Effector CD8-positive, alpha-beta T cell (primary cell): ENCODE data around the gene SFI1.
A peak's percentile ranks its signal among the peaks of the same experiment; 100 is the strongest.
"Not testable (repeated sequence)": the region's sequence is repeated elsewhere in the genome, so short reads cannot be mapped to it uniquely, and the experiment has no call there.

Experiments
- DNase-seq: peaks from one replicate; lab custom pipeline; 2025; lab: John Stamatoyannopoulos, UW

Gene SFI1

DNA sequence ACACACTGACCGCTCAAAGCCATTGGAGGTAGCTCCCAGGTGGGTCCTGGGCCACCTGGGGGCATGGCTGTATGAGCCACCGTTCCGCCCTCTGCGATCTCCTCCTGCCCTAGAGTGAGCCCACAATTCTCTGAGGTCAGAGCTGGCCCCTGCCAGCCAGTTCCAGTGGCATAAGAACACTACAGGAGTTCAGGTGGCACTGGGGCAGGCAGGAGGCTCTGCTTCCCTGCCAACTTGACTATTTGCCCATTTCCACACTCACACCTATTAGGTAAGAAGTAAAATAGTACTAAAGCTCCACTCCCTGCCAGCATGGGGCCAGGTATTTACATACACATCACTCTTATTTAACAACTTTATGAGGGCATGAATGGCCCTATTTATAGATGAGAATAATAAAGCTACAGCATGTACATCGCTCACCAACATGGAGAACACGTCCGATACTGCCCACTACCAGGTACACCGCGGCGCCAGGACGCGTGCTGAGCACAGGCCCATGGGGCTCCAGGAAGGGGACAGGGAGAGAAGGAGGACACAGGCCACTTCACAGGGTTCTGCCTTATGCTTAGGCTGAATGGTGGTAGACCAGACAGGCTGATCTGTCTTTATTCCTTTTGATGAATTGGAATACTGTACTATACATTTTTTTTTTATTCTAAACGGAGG lies 139.4 kb downstream of the SFI1 start:
- no peak for DNase-seq

DNA sequence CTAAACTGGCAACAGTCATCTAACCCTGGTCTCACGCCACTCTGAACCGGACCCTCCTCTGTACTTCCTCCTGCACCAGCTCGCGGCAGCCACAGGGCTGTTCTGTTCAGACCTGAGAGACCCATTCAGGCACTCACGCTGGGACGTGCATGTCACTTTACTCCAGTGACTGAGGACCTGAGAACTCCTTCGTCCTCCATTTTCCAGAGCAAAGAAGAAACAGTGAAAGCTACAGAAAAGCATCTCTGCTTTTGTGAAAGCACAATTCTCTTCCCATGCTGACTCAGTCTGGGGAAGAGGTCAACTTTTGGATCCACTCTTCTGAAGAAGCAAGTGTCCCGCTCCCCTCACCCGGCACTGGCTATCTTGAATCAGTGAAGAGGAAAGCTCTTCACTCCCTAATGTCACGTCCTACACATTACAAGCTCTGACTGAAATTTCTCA lies 141.1 kb downstream of the SFI1 start:
- DNase-seq = no peak

DNA sequence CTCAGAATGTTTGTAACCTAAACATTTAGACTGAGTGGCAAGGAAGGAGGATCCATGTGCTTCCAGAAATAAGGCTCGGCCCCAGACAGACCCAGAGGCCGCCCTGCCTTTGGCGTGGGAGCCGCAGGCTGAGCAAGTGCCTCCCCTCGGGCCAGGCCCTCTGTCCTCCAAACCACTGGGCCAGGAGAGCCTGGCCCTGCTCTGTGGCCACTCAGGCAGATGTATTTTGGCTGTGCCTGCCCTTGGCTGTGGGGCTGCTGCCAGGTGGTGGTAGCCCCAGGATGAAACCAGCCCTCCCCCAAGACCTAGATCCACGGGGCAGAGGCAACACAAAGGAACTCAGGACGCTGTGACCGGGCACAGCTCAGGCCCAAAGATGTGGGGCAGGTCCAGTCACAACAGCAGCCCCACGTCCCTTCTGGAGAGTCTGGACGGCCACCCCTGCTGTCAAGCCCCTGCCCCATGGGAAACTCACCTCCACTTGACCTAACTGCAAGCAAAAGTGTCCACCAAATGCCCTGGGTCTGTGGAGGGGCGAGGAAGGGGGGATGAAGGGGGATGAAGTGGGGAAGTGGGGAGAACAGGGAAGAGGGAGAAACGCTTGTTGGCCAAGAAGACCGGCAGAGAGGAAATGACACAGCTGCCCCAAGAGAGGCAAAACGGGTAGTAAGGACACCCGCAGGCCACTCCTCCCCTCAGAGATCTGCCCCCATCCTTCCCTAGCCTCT lies 141.7 kb downstream of the SFI1 start:
- no peak for DNase-seq

DNA sequence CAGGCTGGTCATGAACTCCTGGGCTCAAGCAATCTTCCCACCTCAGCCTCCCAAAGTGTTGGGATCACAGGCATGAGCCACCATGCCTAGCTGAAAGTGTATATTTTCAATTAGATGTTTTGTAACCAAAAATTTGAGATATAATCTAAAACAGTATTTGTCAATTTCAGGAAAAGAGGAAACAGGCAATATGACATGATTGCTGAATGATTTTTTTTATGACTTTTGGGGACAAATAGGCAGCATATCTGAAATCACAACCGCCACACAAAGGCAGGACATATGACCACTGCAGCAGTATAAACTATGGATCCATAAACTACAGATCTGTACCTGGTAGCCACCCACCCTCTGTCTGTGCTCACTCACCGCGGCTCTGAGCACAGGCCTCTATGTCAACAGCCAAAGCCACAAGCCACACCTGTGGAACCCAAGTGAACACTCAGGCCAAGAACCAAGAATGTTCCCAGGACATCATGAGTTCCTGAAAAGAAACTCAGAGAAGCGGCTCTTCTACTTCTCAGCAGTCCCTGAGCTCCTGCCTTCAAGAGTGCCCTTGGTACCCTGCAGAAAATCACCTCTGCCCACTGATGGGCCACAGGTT lies 143.2 kb downstream of the SFI1 start:
- DNase-seq = no peak

DNA sequence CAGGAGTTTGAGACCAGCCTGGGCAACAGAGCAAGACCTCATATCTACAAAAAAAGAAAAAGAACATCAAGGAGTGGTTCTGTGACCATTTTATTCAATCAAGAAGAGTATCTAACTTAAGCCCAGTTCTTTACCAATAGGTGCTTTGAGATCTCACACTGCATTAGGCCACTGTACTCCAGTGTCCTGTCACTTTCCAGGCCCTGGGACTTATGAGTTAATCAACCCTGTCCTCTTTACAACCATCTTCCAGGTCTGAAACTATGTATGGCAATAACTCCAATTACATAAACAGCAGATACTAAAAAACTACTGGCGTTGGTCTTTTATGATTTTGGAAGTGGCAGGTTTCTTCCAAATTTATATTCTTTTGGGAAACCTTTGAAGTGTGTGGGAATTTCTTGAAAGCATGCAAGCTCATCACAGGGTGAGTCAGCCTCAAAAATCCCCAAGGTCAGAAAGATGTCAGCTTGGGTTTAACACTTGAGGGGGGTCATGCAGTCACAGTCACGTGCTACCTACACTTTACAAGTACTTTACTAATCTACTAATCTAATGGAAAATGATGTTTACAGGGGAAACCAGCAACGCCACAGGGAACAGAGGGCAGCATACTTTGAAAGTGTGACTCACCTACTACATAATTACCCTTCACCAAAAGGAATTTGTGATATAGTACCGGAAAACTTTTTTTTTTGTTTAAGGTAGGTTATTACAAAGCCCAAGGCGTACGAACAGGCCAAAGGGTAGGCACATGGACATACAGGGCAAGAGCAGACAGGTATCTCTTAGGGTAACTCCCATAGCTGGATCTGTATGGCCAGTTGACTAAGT lies 150.1 kb downstream of the SFI1 start:
- no peak for DNase-seq

DNA sequence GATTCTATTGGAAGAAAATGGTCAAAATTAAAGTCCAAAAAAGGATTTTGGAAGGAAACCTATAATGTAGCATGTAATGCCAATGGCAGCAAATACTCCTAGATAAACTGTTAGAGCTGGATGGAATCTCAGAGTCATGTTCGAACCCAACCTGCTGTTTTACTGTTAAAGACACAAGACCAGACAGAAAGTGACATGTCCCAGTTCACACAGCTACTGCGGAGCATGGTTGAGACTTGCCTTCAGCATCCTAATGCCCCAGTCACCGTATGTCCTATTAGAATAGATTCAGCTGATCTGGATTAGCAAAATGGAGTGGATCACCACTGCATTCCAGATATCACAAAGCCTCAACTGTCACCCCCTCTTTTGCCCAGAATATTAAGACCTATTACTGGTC lies 150.7 kb downstream of the SFI1 start:
- no peak for DNase-seq

DNA sequence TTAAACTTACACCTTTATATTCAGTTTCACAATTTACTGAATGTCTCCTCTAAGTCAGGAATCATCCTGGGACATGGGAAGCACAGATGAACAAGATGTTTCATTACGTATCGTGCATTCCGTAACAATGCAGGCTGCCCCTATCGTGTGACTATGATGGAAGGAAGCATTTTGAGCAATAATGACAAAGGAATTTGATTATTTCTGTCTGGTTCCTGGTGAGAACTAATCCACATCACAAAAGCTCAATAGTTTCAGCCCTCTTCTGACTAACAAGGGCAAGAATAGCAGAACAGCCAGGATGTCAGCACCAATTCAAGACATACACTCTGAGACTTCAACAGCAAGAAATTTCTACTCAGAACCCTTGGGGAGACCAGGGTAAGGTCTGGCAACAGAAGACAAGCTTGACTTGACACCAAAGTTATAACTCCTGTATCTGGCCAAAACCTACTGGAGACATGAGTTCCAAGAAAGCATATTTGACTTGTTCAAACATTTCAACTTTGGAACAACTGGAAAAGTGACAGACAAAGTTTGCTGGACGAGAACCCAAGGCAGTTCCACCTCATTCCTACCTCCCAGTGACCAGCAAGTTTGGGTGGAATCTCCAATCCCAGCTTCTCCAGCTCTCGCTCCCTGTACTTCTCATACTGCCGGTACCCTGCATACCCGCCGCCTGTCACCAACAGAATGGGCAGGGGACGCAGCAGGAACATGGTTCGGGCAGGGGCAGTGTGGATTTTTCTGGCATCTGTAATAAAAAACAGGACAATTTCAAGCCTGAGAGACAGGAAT lies 151.4 kb downstream of the SFI1 start:
- DNase-seq = no peak

DNA sequence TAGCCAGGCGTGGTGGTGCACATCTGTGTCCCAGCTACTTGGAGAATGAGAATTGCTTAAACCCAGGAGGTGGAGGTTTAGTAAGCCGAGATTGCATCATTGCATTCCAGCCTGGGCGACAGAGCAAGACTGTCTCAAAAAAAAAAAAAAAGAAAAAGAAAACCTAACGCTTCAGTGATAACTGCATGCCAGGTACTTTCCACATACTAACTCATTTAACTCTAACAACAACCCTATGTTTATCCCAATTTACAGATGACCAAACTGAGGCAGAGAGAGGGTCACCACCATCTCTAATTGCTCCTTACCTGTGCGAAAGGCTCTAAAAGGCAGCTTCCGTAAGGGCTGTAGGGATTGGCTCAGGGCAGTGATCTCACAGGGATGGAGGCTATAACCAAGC lies 154.1 kb downstream of the SFI1 start:
- DNase-seq = no peak

DNA sequence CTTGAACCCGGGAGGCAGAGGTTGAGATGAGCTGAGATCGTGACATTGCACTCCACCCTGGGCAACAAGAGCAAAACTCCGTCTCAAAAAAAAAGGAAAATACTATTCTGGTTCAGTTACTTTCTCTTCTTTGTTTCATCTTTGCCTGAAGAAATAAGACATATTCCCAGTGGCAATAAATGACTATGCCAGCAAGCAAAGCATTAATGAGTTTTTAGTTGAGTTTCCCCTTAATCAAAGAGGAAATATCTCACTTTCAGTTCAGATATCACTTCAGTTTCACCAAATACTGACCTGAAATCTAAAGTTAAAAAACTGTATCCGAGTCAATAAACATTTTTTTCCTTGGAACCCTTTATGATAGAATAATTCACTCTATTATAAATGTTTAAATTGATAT lies 155.3 kb downstream of the SFI1 start:
- no peak for DNase-seq

DNA sequence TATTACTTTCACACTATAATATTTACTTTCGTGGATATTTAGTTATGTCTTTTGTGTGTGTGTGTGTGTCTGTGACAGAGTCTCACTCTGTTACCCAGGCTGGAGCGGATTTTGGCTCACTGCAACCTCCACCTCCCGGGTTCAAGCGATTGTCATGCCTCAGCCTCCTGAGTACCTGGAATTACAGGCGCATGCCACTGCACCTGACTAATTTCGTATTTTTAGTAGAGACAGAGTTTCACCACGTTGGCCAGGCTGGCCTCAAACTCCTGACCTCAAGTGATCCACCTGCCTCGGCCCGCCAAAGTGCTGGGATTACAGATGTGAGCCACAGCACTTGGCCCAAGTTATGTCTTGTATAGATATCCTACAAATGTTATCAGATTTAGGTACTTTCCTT lies 155.8 kb downstream of the SFI1 start:
- DNase-seq = no peak

DNA sequence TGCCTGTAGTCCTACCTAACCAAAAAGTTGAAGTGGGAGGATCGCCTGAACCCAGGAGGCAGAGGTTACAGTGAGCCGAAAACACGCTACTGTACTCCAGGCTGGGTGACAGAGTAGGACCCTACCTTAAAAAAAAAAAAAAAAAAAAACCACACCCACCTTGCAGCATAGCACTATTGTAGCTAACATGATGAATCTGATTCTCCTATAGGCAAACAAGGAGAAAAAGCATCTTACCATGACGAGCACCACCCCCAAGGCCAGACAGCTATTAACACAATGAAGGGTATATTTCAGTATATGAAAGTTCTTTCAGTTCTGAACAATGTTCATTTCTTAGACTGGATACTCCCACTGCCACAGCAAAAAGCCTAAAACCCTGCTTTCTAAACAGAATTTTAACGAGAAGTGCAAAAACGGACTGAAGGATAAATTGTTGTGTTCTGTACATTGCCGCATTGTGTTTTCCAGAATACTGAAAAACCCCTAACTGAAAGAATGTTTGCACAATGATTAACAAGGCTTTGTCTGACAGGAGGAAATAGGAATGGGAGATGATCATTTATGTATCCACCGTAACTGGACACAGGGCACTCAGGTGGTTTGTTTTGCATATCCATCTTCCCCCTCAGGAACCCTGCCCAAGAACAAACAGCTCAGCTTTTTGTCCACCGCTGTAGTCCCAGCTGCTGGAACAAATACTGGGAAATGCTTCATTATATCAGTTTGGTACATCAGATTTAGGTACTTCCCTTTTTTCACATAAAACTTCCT lies 156.8 kb downstream of the SFI1 start:
- no peak for DNase-seq

DNA sequence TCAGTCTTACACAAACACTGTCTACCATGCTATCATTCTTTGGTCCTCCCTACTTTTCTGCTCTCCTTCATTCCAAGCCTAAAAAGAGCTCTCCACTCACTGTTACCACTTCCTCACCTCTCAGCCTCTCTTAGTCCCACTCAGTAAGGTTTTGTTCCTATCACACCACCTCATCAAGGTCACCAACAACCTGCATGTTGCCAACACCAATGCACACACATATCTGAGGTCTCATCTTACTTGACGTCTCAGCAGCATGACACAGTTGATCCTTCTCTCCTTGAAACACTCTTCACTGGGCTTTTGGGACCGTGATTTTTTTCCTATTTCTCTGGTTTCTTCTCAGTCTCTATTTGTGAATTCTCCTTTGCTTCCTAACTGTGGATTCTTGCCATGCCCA lies 157.6 kb downstream of the SFI1 start:
- DNase-seq = no peak

DNA sequence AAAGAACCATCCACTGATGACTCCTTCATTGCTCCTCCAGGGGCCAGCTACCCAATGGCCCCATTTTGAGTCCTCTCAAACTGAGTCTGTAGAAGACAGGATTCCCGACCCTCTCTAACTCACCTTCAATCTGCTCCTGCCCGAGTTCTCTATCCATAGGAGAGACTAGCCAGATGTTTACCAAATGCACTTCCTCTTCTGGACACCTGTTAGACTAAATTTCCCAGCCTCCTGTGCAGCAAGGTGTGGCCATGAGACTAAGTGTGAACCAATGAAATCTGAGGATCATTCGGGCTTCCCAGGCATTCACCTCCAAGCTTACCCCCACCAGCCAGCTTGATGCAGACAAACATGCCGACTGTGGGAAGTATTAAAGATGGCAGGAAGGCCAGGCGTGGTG lies 158.1 kb downstream of the SFI1 start:
- DNase-seq = no peak

DNA sequence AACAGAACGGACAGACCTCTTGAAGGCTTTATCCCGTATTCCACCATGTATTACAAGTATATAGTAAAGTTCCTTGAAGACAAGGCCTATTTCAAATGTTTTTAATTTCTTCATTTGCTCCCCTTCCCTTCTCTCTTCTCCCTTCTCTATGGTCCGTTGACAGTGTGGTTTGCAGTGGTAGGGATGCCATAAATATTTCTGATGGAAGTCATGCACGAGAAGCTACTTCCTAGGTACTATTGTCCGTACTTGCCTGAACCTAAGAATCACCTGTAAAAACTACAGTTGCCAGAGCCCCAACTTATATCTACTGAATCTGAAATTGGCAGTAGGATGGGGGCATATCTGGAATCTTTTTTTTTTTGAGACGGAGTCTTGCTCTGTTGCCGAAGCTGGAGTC lies 162.9 kb downstream of the SFI1 start:
- DNase-seq = no peak

DNA sequence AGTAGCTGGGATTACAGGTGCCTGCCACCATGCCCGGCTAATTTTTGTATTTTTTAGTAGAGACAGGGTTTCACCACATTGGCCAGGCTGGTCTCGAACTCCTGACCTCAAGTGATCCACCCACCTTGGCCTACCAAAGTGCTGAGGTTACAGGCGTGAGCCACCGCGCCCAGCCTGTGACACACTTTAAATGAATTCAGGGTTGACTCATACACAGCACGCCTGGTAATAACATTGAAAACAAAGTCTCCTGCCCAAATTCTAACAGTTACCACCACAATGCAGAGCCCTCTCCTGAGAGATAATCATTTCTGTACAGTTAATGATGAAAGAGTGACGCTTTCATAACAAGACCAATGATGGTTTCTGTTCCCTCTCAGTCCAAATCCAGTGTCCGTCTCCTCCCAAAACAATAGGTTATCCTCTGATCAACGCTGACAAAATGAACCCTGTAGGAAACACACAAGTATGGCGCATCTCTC lies 164.6 kb downstream of the SFI1 start:
- DNase-seq = not testable (repeated sequence)

DNA sequence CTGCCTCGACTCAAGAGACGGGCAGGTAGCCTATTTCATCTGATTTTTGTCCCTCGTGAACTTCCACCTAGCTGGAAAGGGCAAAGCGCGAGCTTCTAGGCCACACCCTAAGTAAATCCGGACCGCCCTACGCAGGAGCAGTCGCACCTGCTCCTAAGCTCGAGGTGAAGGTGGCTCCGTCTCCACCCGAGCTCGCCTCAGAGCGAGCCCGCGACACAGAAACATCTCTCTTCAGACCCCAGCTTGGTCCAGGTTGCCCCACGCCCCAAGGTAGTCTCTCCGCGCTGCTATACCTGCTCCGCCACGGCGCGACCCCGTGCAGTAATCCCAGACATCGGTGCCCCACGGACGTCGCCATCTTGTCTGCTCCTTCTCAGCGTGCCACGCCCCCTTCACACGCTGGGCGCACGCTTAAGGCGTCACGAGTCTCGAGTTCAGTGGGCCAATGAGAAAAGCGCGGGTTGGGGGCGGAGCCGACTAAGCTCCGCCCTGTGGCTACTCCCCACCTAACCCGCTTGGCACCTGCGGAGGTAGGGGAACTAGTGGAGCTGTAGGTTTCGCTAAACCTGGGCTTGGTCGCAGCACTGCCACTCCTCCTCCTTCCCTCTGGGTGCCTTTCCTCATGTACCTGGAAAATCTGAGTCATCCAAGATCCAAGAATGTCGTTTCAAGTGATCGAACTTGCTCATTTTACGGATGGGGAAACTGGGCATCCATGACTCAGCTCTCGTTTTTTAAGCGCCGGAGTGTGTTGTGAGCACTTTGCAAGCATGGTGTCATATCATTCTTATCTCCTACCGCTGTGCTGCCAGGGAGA lies 165.7 kb downstream of the SFI1 start, which contains the start of gene PISD:
PISD (minus strand) TSS at position 365 of the 817 bp plus-strand sequence; CDS start at position 358, 7 bp downstream.
- DNase-seq = peak; percentile 94

DNA sequence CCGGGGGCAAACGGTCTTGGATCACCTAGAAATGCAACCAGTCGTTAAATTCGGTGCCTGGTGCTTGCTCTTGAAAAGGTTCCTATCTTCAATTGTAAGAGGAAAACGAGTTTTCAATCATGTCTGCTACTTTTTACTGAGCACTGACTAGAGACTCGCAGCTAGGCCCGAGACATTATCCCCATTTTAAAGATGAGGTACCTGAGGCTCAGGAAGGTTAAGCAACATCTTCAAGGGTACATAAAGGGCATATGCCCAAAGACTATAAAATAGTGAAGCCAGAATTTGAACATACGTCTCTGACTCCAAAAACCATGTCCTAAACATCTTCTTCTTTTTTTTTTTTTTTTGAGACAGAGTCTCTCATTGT lies 166.3 kb downstream of the SFI1 start:
- no peak for DNase-seq
